ENCODE measurements around the gene SLC26A8.
"Not testable (repeated sequence)": the region's sequence is repeated elsewhere in the genome, so short reads cannot be mapped to it uniquely, and the experiment has no call there.

SLC26A8 gene

GRCh38 chr6:36052097-36052496 is 27.7 kb upstream of the SLC26A8 start:
- DNase-seq (ENCODE audit: low read depth in 2 of 2), result no peak

DNA sequence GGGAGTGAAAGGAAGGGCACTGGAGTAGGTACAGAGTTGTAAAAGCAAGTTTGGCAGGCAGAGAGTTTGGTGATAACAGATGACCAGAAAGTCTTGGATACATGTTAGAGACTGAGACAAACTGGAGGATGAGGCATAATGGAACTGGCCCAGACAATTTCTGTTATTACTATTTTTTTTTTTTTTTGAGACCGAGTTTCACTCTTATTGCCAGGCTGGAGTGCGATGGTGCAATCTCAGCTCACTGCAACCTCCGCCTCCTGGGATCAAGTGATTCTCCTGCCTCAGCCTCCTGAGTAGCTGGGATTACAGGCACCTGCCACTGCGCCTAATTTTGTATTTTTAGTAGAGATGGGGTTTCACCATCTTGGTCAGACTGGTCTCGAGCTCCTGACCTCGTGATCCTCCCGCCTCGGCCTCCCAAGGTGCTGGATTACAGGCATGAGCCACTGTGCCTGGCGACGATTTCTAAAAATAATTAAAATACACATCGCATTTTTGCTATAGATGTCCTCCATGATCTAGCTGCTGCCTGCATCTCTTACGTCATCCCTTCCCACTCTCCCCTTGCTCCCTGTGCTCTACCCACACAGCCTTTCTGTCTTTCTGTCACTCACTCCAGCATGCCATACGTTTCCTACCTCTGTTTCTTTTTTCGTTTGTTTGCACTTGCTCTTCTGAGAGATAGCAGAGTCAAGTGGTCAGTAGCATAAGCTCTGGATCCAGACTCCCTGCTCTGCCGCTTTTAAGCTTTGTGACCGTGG is 26.7 kb upstream of the SLC26A8 start:
- DNase-seq (ENCODE audit: low read depth in 2 of 2), result no peak

DNA sequence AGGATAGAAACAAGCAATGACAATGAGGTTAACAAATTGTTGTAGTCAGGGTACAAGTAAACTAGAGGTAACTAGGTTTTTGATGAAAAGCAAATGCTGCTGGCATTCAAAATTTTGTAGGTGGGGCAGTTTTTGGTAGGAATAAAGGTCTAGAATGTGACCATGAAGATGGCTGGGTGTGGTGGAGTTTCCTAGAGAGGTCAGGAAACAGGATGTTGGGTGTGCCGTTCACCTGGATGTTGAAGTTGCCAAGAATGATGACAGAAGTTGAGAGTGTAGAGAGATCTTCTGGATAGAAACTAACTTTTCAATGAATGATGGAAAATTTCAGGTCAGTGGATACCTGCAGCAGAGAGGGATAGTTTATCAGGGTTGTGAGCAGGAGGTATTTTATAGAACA is 25.9 kb upstream of the SLC26A8 start:
- DNase-seq (ENCODE audit: low read depth in 2 of 2), result no peak

DNA sequence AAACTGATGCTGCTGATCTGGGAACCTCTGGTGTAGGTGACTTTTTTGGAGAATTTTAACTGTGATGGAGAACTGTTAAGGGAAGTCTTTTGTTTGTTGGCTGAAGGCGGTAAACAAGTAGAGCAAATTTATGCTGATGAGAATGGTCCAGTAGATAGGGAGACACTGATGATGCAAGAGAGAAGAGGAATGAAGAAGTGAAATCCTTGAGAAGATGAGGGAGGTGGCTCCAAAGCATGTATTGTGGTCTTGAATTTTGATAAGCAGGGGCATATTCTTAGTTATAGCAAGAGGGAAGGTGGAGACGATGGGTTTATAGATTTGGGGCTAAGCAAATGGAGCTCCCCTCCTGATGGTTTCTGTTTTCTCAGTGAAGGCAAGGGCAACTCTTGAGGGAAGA is 25.1 kb upstream of the SLC26A8 start:
- DNase-seq (ENCODE audit: low read depth in 2 of 2), result no peak

DNA sequence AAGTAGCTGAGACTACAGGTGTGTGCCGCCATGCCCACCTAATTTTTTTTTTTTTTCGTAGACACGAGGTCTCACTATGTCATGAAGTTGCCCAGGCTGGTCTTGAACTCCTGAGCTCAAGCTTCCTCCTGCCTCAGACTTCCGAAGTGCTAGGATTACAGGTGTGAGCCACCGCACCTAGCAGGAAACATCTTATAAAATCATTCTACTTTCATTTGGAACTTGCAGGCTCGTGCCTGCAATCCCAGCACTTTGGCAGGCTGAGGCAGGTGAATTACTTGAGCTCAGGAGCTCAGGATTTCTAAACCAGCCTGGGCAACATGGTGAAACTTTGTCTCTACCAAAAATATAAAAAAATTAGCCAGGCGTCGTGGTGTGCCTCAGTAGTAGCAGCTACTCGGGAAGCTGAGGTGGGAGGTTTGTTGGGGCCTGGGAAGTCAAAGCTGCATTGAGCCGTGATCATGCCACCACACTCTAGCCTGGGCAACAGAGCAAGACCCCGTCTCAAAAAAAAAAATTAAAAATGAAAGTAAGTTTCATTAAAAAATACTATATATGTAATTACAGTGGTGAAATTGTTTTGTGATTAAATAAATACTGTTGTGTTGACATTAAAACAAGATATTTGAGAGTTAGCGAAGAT is 18.3 kb upstream of the SLC26A8 start:
- no peak for DNase-seq (ENCODE audit: low read depth in 2 of 2)

GRCh38 chr6:36040958-36041357 is 16.5 kb upstream of the SLC26A8 start:
- DNase-seq (ENCODE audit: low read depth in 2 of 2), result no peak

DNA sequence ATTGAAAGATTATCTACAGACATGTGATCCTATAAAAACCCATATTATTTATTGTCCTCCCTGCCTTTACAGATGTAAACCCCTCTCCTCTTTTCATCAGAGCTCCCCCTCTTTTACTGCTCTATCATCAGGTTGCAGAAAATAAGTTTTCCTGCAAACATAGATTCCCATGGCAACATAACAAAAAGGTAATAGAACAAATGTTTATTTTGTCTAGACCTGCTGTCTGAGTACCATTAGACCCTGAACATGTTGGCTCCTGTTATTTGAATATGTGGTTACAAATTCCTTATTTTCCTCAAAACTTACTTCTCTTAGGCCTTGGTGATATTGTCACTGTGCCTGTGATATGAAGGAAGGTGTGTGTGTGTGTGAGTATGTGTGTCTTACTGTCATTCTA is 14.7 kb upstream of the SLC26A8 start:
- no peak for DNase-seq (ENCODE audit: low read depth in 2 of 2)

GRCh38 chr6:36038120-36038876 is 13.9 kb upstream of the SLC26A8 start:
- no peak for DNase-seq (ENCODE audit: low read depth in 2 of 2)

DNA sequence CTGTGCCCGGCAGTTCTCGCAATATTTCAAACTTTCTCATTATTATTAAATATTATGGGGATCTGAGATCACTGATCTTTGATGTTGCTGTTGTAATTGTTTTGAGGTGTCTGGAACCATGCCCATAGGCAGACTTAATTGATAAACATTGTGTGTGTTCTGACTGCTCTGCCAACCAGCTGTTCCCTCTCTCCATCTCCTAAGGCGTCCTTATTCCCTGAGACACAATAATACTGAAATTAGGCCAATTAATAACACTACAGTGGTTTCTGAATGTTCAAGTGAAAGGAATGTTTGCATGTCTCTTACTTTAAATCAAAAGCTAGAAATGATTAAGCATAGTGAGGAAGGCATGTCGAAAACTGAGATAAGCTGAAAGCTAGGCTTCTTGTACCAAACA is 10.8 kb upstream of the SLC26A8 start:
- DNase-seq (ENCODE audit: low read depth in 2 of 2), result no peak

DNA sequence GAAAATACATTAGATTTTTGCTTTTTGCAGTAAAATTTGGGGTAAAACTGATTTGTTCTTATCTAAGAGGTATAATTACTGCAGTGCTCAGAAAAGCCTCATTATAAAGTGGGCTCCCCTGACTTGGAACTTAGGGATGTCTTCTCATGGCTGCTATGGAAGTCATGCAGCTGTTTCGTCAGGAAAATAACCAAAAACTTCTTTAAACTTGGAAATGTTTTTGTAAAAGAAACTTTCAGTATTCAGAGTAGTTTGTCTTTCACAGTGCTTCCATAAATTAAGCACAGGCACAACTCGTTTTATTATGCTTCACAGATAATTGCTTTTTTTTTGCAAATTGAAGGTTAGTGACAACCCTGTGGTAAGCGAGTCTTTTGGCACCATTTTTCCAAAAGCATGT is 10.0 kb upstream of the SLC26A8 start:
- DNase-seq (ENCODE audit: low read depth in 2 of 2), result no peak

DNA sequence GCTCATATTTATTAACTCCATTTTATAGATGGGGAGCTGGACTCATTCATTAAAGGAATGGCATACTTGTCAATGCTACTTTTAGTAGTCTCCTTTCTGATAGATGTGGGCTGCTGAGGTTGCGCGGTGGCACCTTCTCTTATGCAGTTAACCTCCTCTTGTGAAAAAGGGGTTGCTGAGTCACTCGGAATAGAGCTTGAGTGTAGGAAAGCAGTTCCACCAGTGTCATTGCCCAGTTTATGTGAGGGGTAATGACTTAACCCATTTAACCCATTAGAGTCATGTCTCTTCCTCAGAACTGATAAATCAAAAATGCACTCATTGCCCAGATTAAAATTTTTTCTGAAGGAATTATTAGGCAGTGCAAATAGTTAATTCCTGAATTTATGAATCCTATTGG is 9.5 kb upstream of the SLC26A8 start:
- no peak for DNase-seq (ENCODE audit: low read depth in 2 of 2)

DNA sequence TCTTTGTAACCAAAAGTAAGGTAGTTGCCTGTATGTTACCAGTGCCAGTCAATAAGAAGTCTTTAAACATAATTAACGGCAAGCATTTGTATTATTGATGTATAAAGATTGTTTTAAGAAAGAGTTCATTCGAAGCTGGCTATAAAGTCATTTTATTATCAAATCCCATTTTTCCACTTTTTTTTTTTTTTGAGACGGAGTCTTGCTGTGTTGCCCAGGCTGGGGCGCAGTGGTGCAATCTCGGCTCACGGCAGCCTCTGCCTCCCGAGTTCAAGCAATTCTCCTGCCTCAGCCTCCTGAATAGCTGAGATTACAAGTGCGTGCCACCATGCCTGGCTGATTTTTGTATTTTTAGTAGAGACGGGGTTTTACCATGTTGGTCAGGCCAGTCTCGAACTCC is 8.7 kb upstream of the SLC26A8 start:
- DNase-seq (ENCODE audit: low read depth in 2 of 2), result not testable (repeated sequence)

- DNase-seq (ENCODE audit: low read depth in 2 of 2), result no peak
Measured at GRCh38 chr6:36032261-36032660, 7.8 kb upstream of the SLC26A8 start.

DNA sequence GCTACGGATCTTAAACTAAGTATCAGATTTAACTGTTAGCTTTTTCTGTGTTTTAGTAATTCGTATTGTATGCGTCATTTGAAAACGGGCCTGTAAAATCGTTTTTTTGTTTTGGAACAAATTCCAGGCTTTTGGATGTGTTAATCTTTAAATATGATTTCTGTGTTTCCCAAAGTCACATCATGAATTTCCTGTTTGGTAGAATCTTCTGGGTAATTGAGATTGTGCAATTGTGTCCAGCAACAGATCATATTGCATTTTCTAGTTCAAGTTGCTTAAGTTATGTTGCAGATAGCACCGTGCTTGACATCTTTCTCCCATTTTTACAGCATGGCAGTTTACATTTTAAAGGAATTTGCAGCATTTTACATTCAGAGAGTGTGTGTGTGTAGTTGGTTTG is 5.0 kb upstream of the SLC26A8 start:
- no peak for DNase-seq (ENCODE audit: low read depth in 2 of 2)

DNA sequence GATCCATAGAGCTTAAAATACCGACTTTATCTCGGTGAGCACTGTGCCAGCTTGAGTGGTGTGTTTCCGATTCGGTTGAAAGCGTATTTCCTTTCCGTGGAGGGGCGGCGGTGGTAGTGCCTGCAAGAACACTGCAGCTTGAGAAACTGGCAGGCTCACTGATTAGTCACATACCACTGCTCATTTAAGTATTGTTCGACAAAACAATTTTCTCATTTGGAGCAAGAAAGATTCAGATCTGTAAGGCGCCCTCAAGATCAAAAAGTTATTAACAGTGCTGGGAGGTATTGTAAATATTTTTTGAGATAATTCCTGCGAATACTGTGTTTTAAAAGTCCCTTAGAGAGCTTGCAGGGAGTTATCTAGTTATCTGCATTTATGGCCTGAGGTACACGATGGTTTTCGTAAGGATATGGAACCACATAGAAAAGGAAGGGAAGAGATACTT is 4.5 kb upstream of the SLC26A8 start:
- DNase-seq (ENCODE audit: low read depth in 2 of 2), result peak; percentile 56 to 58

DNA sequence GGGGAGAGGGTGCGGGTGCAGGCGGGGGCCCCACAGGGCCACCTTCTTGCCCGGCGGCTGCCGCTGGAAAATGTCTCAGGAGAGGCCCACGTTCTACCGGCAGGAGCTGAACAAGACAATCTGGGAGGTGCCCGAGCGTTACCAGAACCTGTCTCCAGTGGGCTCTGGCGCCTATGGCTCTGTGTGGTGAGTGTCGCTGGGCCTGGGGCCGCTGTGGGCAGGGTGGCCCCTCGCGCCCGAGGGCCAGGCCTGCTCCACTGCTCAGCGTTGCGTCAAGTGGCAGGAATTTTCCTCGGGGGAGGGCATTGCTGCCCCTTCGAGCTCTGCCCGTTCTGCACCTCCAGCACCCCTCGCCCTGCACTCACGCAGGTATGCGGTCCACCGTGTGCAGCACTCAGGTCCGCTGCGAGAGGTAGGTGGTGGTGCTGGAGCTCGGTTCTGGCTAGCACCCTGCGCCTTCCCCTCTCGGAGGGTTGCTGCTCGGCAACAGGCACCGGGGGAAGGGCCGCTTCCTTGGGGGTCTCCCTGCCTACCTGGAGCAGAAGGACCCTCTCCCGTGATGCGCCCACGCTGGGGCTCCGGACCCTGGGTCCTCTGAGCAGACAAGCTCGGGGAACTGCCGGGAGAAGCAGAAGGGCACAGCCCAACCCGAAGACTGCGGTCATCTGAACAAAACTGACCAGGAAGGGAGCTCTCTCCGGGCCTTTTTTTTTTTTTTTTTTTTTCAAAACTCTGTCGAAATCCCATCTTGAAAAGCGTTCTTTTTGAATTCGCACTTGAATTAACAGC is 3.8 kb upstream of the SLC26A8 start:
- peak; percentile 2 to 14 for DNase-seq (ENCODE audit: low read depth in 2 of 2)

DNA sequence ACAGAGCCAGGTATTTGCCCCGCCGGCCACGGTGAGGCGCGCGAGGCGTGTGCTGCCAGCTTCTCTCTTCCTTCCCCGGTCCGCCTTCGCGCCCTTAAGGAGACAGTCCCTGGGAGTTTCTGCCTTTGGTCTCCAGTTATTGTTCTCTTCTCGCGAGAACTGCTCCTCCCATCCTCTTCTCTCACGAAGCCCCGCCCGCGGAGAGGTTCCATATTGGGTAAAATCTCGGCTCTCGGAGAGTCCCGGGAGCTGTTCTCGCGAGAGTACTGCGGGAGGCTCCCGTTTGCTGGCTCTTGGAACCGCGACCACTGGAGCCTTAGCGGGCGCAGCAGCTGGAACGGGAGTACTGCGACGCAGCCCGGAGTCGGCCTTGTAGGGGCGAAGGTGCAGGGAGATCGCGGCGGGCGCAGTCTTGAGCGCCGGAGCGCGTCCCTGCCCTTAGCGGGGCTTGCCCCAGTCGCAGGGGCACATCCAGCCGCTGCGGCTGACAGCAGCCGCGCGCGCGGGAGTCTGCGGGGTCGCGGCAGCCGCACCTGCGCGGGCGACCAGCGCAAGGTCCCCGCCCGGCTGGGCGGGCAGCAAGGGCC is 3.2 kb upstream of the SLC26A8 start, which contains the start of gene MAPK14:
TSS of gene MAPK14 (plus strand) at position 308 of the 587 bp plus-strand sequence. CDS start 350 bp downstream, outside the sequence.
- DNase-seq (ENCODE audit: low read depth in 2 of 2), result peak; percentile 94 to 96

DNA sequence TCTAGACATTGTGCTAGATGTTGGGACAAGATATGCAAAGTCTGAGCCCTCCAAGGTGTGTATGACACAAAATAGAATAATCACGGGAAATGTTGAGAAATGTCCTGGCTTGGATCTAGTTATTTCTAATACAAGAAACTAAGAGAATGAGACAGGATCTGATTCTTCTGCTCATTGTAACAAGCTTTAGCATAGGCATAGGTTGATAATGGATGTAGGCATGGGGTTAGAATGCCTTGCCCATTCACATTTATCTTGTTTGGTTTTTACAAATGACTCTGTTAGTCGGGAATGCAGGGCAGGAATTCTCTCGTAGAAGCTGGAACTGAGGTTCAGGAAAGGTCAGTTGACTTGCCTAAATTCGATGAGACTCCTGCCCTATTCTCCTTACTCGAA is 1.5 kb upstream of the SLC26A8 start:
- no peak for DNase-seq (ENCODE audit: low read depth in 2 of 2)

DNA sequence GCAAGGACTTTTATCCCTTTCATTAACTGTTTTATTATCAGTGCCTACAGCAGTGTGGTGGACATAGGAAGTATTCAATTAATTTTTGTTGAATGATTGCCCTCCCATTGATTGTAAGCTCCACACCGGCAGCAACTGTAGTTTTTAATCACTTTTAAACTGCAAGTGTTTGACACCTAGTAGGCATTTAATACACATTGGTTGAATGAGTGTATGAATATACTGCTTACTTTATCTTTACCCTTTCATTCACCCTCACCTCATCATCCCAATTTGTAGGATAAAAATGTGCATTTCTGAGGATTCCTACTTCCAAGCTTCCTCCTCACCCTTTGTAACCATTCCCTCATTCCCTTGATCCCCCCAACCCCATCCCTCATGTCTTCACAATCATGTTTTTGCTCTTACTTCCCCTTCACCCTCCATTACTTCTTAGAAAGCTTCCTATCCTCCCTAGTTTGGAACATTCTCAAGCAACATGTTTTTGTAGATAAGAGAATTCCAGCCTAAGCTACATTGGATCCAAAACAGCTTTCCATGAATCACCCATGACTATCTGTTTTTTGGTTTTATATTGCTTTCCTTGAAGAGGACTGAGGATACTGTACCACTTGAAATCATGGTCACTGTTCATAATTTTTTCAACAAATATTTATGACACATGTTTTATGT is 955 bp upstream of the SLC26A8 start:
- DNase-seq (ENCODE audit: low read depth in 2 of 2), result no peak

- DNase-seq (ENCODE audit: low read depth in 2 of 2), result no peak
Measured at GRCh38 chr6:36020154-36020553, 4.3 kb downstream of the SLC26A8 start.

DNA sequence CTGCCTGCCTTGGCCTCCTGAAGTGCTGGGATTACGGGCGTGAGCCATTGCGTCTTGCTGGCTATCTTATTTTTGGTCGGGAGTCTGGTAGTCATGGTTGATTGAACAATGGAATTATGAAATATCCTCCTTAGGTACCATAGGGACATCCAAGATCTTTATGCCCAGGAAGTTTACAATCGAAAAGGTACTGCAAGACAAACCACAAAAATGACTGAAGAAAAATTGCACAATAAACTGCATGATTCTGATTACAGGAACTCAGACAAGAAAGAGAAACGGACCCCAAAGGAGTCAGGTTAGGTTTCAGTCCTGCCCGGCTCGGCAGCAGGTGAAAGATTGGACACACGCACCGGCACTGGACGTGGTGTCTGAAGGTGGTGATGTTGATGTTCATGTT is 5.3 kb downstream of the SLC26A8 start:
- DNase-seq (ENCODE audit: low read depth in 2 of 2), result no peak
